ENCODE data around the gene MAP6.

DNA sequence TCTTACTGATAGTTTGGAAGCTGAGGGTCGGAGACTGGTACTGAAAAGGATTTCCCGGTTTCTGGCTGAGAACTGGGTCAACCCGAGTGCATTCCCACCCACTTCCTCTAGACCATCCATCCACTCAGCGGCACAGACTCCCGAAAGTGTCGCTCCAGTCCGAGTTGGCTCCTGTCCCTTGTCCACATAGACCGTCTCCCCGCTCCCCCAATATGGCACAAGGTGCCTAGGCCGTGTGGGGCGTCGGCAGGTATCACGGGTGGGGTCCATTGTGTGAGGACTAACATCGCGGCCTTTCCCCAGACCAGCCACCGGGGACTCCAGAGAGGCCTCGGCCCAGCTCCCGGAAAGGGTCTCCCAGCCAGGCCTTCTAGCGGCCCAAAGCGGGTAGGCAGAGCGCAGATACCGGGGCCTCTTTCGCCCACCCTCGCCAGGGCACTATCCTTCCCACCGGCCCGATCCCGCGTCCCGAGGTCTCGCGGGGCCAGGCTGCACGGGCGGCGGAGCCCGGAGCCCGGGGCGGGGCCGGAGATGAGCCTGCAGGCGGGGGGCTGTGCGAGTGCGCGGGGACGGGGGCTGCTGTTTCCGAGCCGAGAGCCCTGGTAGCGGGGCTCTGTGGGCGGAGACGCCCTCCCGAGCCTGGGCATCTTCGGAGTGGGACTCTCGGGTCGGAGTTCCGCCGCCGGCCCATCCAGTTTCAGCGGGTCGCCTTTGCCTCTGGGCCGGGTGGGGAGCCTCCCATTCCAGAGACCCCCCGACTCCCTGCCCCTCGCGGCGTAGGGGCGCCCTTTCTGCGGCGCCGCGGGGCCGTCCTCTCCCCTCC lies 85.7 kb downstream of the MAP6 start:
- peak; percentile 7 to 35; a peak in 2 of 4 replicates for TF ChIP-seq CTCF (conservative IDR thresholded peaks at IDR 0.05; ENCODE audit: low read depth in 2 of 2)
- no peak for TF ChIP-seq EZH2 (IDR thresholded peaks at IDR 0.05; ENCODE audit: low read depth, unreplicated experiment)
- TF ChIP-seq EZH2phosphoT487 (IDR thresholded peaks at IDR 0.05; ENCODE audit: unreplicated experiment) = no peak
- peak; percentile 58 for TF ChIP-seq POLR2AphosphoS5 (IDR thresholded peaks at IDR 0.05; ENCODE audit: low read depth)
